ENCODE measurements around the gene EFHC1.

EFHC1 gene

GRCh38 chr6:52423448-52423847, 3.3 kb downstream of the EFHC1 start:
- no CpG with 5 or more reads among the region's 3 CpGs for WGBS, 2 donors (ENCODE audit: extremely low coverage in 2 of 2, insufficient read length in 2 of 2, insufficient replicate concordance in 1 of 2)
- H2BK12ac ChIP-seq (ENCODE audit: low read length), result no peak overlapping the region
- H3K9ac ChIP-seq (ENCODE audit: low read depth, low read length, poor library complexity), result no peak overlapping the region
- no peaks in the 10 kb centered on the region for H3K79me1 ChIP-seq (ENCODE audit: low read depth, low read length)
- peaks cover 0 to 41% of the 10 kb centered on the region in 2 donors for H3K36me3 ChIP-seq (replicated peaks in 1 of 2; ENCODE audit: control insufficient read depth in 2 of 2, insufficient read depth in 2 of 2, low read length in 2 of 2)
- H3K4me1 ChIP-seq (ENCODE audit: control insufficient read depth in 2 of 2, insufficient read depth in 1 of 2, low read depth in 1 of 2, low read length in 2 of 2), result peaks cover 8 to 15% of the 10 kb centered on the region in 2 donors
- no peak for DNase-seq (ENCODE audit: low spot score)
- no peaks in the 10 kb centered on the region for H3K9me3 ChIP-seq (replicated peaks in 1 of 2; ENCODE audit: control insufficient read depth in 2 of 2, insufficient read depth in 1 of 2, low read depth in 1 of 2, low read length in 2 of 2)
- H2AFZ ChIP-seq (ENCODE audit: low read length), result no peak overlapping the region
- H2BK5ac ChIP-seq (ENCODE audit: low read length), result no peak overlapping the region
- H3K27ac ChIP-seq (replicated peaks; ENCODE audit: low read length), result peak overlapping the region; percentile 54
- H3K23ac ChIP-seq (ENCODE audit: low read depth, low read length, poor library complexity), result no peak overlapping the region
- H2AK5ac ChIP-seq (ENCODE audit: low read depth, low read length), result no peak overlapping the region
- no peak overlapping the region for H3K14ac ChIP-seq (ENCODE audit: low read length)
- H4K91ac ChIP-seq (ENCODE audit: low read depth, low read length, poor library complexity), result no peak overlapping the region
- no peak overlapping the region for H4K8ac ChIP-seq (ENCODE audit: low read depth, low read length)
- H3K18ac ChIP-seq (ENCODE audit: low read length), result no peak overlapping the region
- H2BK15ac ChIP-seq (ENCODE audit: low read length), result no peak overlapping the region
- H3K4me3 ChIP-seq (ENCODE audit: low read length in 2 of 2), result no peak overlapping the region
- no peak overlapping the region for H2BK120ac ChIP-seq (ENCODE audit: low read depth, low read length)
- no peaks in the 10 kb centered on the region for H3K27me3 ChIP-seq (ENCODE audit: control insufficient read depth in 3 of 3, insufficient read depth in 3 of 3, low read depth in 1 of 3, low read length in 3 of 3)
- no peak overlapping the region for H3K4me2 ChIP-seq (ENCODE audit: insufficient read depth, low read length, poor library complexity, severe bottlenecking)
- H3K4ac ChIP-seq (ENCODE audit: low read length), result no peak overlapping the region

GRCh38 chr6:52423971-52424381, 3.8 kb downstream of the EFHC1 start:
- Histone ChIP-seq H3K9me3 (replicated peaks in 1 of 2; ENCODE audit: control insufficient read depth in 2 of 2, insufficient read depth in 1 of 2, low read depth in 1 of 2, low read length in 2 of 2) (no peaks in the 10 kb centered on the region), H4K91ac (ENCODE audit: low read depth, low read length, poor library complexity) (no peak overlapping the region), H3K36me3 (replicated peaks in 1 of 2; ENCODE audit: control insufficient read depth in 2 of 2, insufficient read depth in 2 of 2, low read length in 2 of 2) (peaks cover 0 to 46% of the 10 kb centered on the region in 2 donors), H3K14ac (ENCODE audit: low read length) (no peak overlapping the region), H3K79me1 (ENCODE audit: low read depth, low read length) (no peaks in the 10 kb centered on the region), H2BK15ac (ENCODE audit: low read length) (no peak overlapping the region), H3K23ac (ENCODE audit: low read depth, low read length, poor library complexity) (no peak overlapping the region), H4K8ac (ENCODE audit: low read depth, low read length) (no peak overlapping the region), H3K9ac (ENCODE audit: low read depth, low read length, poor library complexity) (no peak overlapping the region), H3K4me2 (ENCODE audit: insufficient read depth, low read length, poor library complexity, severe bottlenecking) (no peak overlapping the region), H3K27ac (replicated peaks; ENCODE audit: low read length) (peak overlapping the region; percentile 77), H3K4ac (ENCODE audit: low read length) (no peak overlapping the region), H2BK12ac (ENCODE audit: low read length) (no peak overlapping the region), H3K27me3 (ENCODE audit: control insufficient read depth in 3 of 3, insufficient read depth in 3 of 3, low read depth in 1 of 3, low read length in 3 of 3) (no peaks in the 10 kb centered on the region), H2BK120ac (ENCODE audit: low read depth, low read length) (no peak overlapping the region), H2BK5ac (ENCODE audit: low read length) (no peak overlapping the region), H3K4me1 (ENCODE audit: control insufficient read depth in 2 of 2, insufficient read depth in 1 of 2, low read depth in 1 of 2, low read length in 2 of 2) (peaks cover 8 to 15% of the 10 kb centered on the region in 2 donors), H3K4me3 (ENCODE audit: low read length in 2 of 2) (no peak overlapping the region), H2AFZ (ENCODE audit: low read length) (peak overlapping the region; percentile 10), H2AK5ac (ENCODE audit: low read depth, low read length) (no peak overlapping the region), H3K18ac (ENCODE audit: low read length) (no peak overlapping the region)
- WGBS, 2 donors (ENCODE audit: extremely low coverage in 2 of 2, insufficient read length in 2 of 2, insufficient replicate concordance in 1 of 2), result no CpG with 5 or more reads among the region's 8 CpGs
- no peak for DNase-seq (ENCODE audit: low spot score)

- Histone ChIP-seq H3K9me3 (replicated peaks in 1 of 2; ENCODE audit: control insufficient read depth in 2 of 2, insufficient read depth in 1 of 2, low read depth in 1 of 2, low read length in 2 of 2) (peaks cover 0 to 3% of the 10 kb centered on the region in 2 donors), H2BK5ac (ENCODE audit: low read length) (no peak overlapping the region), H3K18ac (ENCODE audit: low read length) (no peak overlapping the region), H3K14ac (ENCODE audit: low read length) (no peak overlapping the region), H2AK5ac (ENCODE audit: low read depth, low read length) (no peak overlapping the region), H3K4ac (ENCODE audit: low read length) (no peak overlapping the region), H3K79me1 (ENCODE audit: low read depth, low read length) (no peaks in the 10 kb centered on the region), H3K4me1 (ENCODE audit: control insufficient read depth in 2 of 2, insufficient read depth in 1 of 2, low read depth in 1 of 2, low read length in 2 of 2) (peaks cover 6 to 11% of the 10 kb centered on the region in 2 donors), H3K23ac (ENCODE audit: low read depth, low read length, poor library complexity) (no peak overlapping the region), H3K36me3 (replicated peaks in 1 of 2; ENCODE audit: control insufficient read depth in 2 of 2, insufficient read depth in 2 of 2, low read length in 2 of 2) (peaks cover 0 to 47% of the 10 kb centered on the region in 2 donors), H2BK120ac (ENCODE audit: low read depth, low read length) (no peak overlapping the region), H3K27ac (replicated peaks; ENCODE audit: low read length) (peak overlapping the region; percentile 51), H4K91ac (ENCODE audit: low read depth, low read length, poor library complexity) (no peak overlapping the region), H2AFZ (ENCODE audit: low read length) (no peak overlapping the region), H4K8ac (ENCODE audit: low read depth, low read length) (no peak overlapping the region), H3K4me2 (ENCODE audit: insufficient read depth, low read length, poor library complexity, severe bottlenecking) (no peak overlapping the region), H3K4me3 (ENCODE audit: low read length in 2 of 2) (no peak overlapping the region), H3K27me3 (ENCODE audit: control insufficient read depth in 3 of 3, insufficient read depth in 3 of 3, low read depth in 1 of 3, low read length in 3 of 3) (no peaks in the 10 kb centered on the region), H2BK12ac (ENCODE audit: low read length) (no peak overlapping the region), H2BK15ac (ENCODE audit: low read length) (no peak overlapping the region), H3K9ac (ENCODE audit: low read depth, low read length, poor library complexity) (no peak overlapping the region)
- no CpG with 5 or more reads among the region's 2 CpGs for WGBS, 2 donors (ENCODE audit: extremely low coverage in 2 of 2, insufficient read length in 2 of 2, insufficient replicate concordance in 1 of 2)
- DNase-seq (ENCODE audit: low spot score), result no peak
Observed at GRCh38 chr6:52424513-52424912, 4.4 kb downstream of the EFHC1 start.

- Histone ChIP-seq H4K8ac (ENCODE audit: low read depth, low read length) (no peak overlapping the region), H3K4ac (ENCODE audit: low read length) (no peak overlapping the region), H2AFZ (ENCODE audit: low read length) (no peak overlapping the region), H3K23ac (ENCODE audit: low read depth, low read length, poor library complexity) (no peak overlapping the region), H3K9ac (ENCODE audit: low read depth, low read length, poor library complexity) (no peak overlapping the region), H2BK12ac (ENCODE audit: low read length) (no peak overlapping the region), H2BK15ac (ENCODE audit: low read length) (no peak overlapping the region), H3K14ac (ENCODE audit: low read length) (no peak overlapping the region), H3K79me1 (ENCODE audit: low read depth, low read length) (no peaks in the 10 kb centered on the region), H2BK5ac (ENCODE audit: low read length) (no peak overlapping the region), H3K18ac (ENCODE audit: low read length) (no peak overlapping the region), H3K4me1 (ENCODE audit: control insufficient read depth in 2 of 2, insufficient read depth in 1 of 2, low read depth in 1 of 2, low read length in 2 of 2) (peaks cover 5 to 11% of the 10 kb centered on the region in 2 donors), H3K9me3 (replicated peaks in 1 of 2; ENCODE audit: control insufficient read depth in 2 of 2, insufficient read depth in 1 of 2, low read depth in 1 of 2, low read length in 2 of 2) (peaks cover 0 to 3% of the 10 kb centered on the region in 2 donors), H3K4me2 (ENCODE audit: insufficient read depth, low read length, poor library complexity, severe bottlenecking) (no peak overlapping the region), H2AK5ac (ENCODE audit: low read depth, low read length) (no peak overlapping the region), H3K4me3 (ENCODE audit: low read length in 2 of 2) (no peak overlapping the region), H3K27ac (replicated peaks; ENCODE audit: low read length) (no peak overlapping the region), H2BK120ac (ENCODE audit: low read depth, low read length) (no peak overlapping the region), H4K91ac (ENCODE audit: low read depth, low read length, poor library complexity) (no peak overlapping the region), H3K27me3 (ENCODE audit: control insufficient read depth in 3 of 3, insufficient read depth in 3 of 3, low read depth in 1 of 3, low read length in 3 of 3) (no peaks in the 10 kb centered on the region), H3K36me3 (replicated peaks in 1 of 2; ENCODE audit: control insufficient read depth in 2 of 2, insufficient read depth in 2 of 2, low read length in 2 of 2) (peaks cover 0 to 50% of the 10 kb centered on the region in 2 donors)
- no peak for DNase-seq (ENCODE audit: low spot score)
Observed at GRCh38 chr6:52426667-52427066, 6.5 kb downstream of the EFHC1 start.
